Brain microvascular endothelial cell (primary cell): Measurements from ENCODE around the gene ASCL5.

Experiments used
- DNase-seq: peaks from one replicate; pipeline ENCODE4 v3.0.0-alpha.2; 2020
- H3K27ac ChIP-seq: fragments of 250-450 bp; sonication (Bioruptor Pico); 2 replicates; pipeline ENCODE4 v1.5.1; 2020; ENCODE audit warnings: mild to moderate bottlenecking, moderate library complexity
- H3K27me3 ChIP-seq: fragments of 250-450 bp; sonication (Bioruptor Pico); replicated peaks from 2 replicates; pipeline ENCODE4 v1.5.1; 2020; ENCODE audit warnings: mild to moderate bottlenecking
- H3K36me3 ChIP-seq: fragments of 250-450 bp; sonication (Bioruptor Pico); replicated peaks from 2 replicates; pipeline ENCODE4 v1.5.1; 2020; ENCODE audit warnings: mild to moderate bottlenecking
- H3K4me3 ChIP-seq: 2 replicates; pipeline ENCODE4 v1.5.1; 2011; ENCODE audit warnings: low read depth, mild to moderate bottlenecking, control low read depth, low read length, moderate library complexity
- CTCF ChIP-seq: IDR thresholded peaks from 2 replicates; pipeline ENCODE4 v1.5.1; 2011; ENCODE audit warnings: low read depth, mild to moderate bottlenecking, moderate library complexity, low read length, control low read depth, inconsistent platforms; ENCODE audit errors: missing control alignments
- in situ Hi-C: cut with HindIII; loops from 2 replicates; pipeline ENCODE4 v1.10.0; 2017; ENCODE audit warnings: low sequenced_read_pairs, low pct_ligation_motif_present

ASCL5 gene

DNA sequence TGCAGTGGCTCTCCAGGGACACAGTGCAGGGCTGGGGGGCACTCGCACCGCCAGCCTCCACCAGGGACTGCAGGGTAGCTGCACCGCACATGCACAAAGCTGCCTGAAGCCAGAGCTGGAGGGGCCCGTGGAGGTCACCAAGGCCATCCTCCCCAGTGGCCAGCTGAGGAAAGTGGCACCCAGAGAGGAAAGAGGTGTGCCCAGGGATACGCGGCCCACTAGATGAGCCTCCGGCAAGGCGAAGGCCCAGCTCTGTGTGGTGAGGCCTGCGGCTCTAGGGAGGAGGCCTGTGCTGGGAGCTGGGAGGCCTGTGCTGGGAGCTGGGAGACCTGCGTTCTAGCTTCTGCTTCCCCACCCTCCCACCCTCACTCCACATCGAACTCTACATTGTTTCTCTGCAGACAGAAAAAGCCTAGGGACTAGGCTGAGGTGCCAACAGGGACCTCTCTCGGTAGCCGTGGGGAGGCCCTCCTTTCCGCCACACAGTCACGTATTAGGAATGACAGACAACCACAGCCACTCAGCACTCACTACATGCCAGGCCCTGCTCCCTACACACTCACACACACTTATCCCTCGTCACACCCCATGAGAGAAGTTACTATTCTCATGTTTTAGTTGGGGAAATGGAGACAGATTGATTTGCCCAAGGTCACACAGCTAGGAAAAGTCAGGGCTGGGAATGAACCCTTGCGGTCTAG lies 921 bp upstream of the ASCL5 start:
- DNase-seq: peak; percentile 79
- no peaks in the 10 kb centered on the region for H3K36me3 ChIP-seq
- H3K4me3 ChIP-seq: no peak overlapping the region
- in situ Hi-C loops: no loop called here
- H3K27me3 ChIP-seq: peaks cover 17% of the 10 kb centered on the region
- TF ChIP-seq CTCF: peak; percentile 23
- H3K27ac ChIP-seq: no peak overlapping the region

DNA sequence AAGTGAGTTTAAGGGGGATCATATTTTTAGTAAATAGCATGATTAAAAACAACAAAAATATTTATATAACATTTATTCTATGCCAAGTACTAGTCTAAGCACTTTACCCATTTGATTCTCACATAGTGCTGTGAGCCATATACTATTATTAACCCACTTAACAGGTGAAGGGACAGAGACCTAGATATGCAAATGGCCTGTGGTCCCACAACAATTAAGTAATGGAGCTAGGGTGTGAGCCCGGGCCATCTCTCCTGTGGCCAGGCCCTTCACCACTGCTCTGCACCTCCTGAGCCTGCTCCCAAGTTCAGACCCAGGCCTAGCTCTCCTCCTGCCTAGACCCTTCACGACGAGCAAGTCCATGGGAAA lies 537 bp downstream of the ASCL5 start:
- H3K4me3 ChIP-seq: no peak overlapping the region
- H3K27ac ChIP-seq: no peak overlapping the region
- DNase-seq: no peak
- no peaks in the 10 kb centered on the region for H3K36me3 ChIP-seq
- TF ChIP-seq CTCF: no peak
- H3K27me3 ChIP-seq: peaks cover 20% of the 10 kb centered on the region
- in situ Hi-C loops: no loop called here

- Histone ChIP-seq H3K4me3 (no peak overlapping the region), H3K27me3 (peaks cover 20% of the 10 kb centered on the region), H3K27ac (no peak overlapping the region), H3K36me3 (no peaks in the 10 kb centered on the region)
- no peak for DNase-seq
- no peak for TF ChIP-seq CTCF
- in situ Hi-C loops: no loop called here
These were observed 1.2 kb downstream of the ASCL5 start for GRCh38 chr1:201125800-201126199.

DNA sequence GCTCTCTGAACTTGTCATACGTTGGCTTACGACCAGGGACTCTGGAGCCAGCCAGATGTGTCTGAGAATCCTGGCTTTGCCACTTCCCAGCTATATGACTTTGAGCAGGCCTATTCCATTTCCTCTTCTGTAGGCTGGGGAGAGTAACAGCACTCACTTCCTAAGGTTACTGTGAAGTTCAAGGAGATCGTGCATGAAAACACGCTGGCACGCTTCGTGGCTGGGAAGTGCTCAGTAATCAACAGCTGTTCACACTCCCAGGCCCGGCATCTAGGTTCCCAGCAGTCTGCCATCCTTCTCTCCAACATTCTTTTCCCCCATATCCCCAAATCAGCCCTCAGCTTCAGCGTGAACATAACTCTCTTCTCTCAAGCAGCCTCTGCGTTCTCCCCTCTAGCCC lies 2.0 kb downstream of the ASCL5 start:
- H3K4me3 ChIP-seq: no peak overlapping the region
- DNase-seq: no peak
- TF ChIP-seq CTCF: no peak
- in situ Hi-C loops: no loop called here
- H3K27ac ChIP-seq: no peak overlapping the region
- peaks cover 20% of the 10 kb centered on the region for H3K27me3 ChIP-seq
- H3K36me3 ChIP-seq: no peaks in the 10 kb centered on the region

DNA sequence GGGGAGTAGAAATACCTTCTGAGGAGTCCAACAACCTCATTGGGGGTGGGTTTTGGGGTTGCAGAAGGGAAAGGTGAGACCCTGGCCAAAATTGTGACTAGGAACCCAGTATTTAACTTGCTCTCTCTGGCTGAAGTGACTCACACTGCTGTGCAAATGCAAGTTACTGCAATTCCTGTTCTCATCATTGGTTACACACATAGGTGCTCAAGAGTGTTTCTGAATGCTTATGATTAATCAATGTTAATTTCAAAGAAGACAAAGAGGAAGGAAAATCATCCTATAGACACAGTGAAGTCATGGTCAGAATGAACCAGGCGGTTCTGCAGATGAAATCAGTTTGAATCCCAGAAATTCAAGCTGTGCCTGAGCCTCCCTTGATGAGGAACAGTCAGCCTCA lies 3.1 kb downstream of the ASCL5 start:
- DNase-seq: no peak
- H3K27me3 ChIP-seq: peaks cover 20% of the 10 kb centered on the region
- TF ChIP-seq CTCF: no peak
- H3K27ac ChIP-seq: no peak overlapping the region
- no peaks in the 10 kb centered on the region for H3K36me3 ChIP-seq
- in situ Hi-C loops: no loop called here
- H3K4me3 ChIP-seq: no peak overlapping the region
